Activated T-cell treated with anti-CD3 and anti-CD28 coated beads, Interleukin-2, amount 50 U/mL, for 1 hour (primary cell): ENCODE data around the gene NUDCD3.

Source experiments
- DNase-seq: peaks from one replicate; pipeline ENCODE4 v3.0.0-alpha.2; 2020

Gene NUDCD3

GRCh38 chr7:44347546-44348114, 142.8 kb downstream of the NUDCD3 start:
- DNase-seq = no peak

GRCh38 chr7:44346063-44346462, 144.4 kb downstream of the NUDCD3 start:
- no peak for DNase-seq

GRCh38 chr7:44341401-44341800, 149.1 kb downstream of the NUDCD3 start:
- DNase-seq = no peak

GRCh38 chr7:44338600-44338999, 151.9 kb downstream of the NUDCD3 start:
- no peak for DNase-seq

- no peak for DNase-seq
Measured at GRCh38 chr7:44336491-44336890, 154.0 kb downstream of the NUDCD3 start.

GRCh38 chr7:44335184-44335583, 155.3 kb downstream of the NUDCD3 start:
- no peak for DNase-seq

GRCh38 chr7:44334734-44335097, 155.7 kb downstream of the NUDCD3 start:
- no peak for DNase-seq

- DNase-seq = no peak
Measured at GRCh38 chr7:44333911-44334733, 156.3 kb downstream of the NUDCD3 start.

GRCh38 chr7:44331682-44332081, 158.8 kb downstream of the NUDCD3 start:
- no peak for DNase-seq

- no peak for DNase-seq
Measured at GRCh38 chr7:44330331-44330730, 160.1 kb downstream of the NUDCD3 start.

- DNase-seq = no peak
Measured at GRCh38 chr7:44329888-44330287, 160.6 kb downstream of the NUDCD3 start.
